Upper lobe of left lung (tissue), 6 donors: ENCODE measurements around the gene AGGF1. TPM values are rescaled to one million over a fixed set of nuclear protein-coding genes. Genes with fewer than 3 reads are reported as not detected.

ENCODE experiments used
- small RNA-seq, 4 donors: library from RNA; depleted of rRNA; stranded (forward); fragments of <200 nt; gene quantifications; one replicate each; pipeline ENCODE3, GENCODE V24; 2016
- total RNA-seq, 6 donors: library from RNA; depleted of rRNA in 4 of 6; stranded (reverse); fragments of >200 nt in 4 of 6; gene quantifications; one replicate each; pipeline versions ENCODE4 v1.1.0 to v1.2.1, GENCODE V29; 2016 to 2021
- donor health status: DM: no; HTN: no; CAD: no; lungs with moderate emphysema.
- donor health status: DM: no; HTN: yes; CAD: no; lungs with severe emphysema.

Gene AGGF1
- total RNA-seq, 6 donors from 2014 or later = 20.4 to 51.3 (median 26.3) TPM

Small RNA genes lying within 50 kb of the gene (small RNA-seq; reads per million reads assigned to genes)
- gene SNORA47 = 140 to 297 (median 205) reads per million in 4 donors

Other genes starting within 250 kb of the AGGF1 start
- gene F2RL1, start 211.4 kb upstream of the AGGF1 start, total RNA-seq = 1 to 10 TPM; 2.1 to 9.7 (median 8.1) TPM
- gene S100Z, start 180.4 kb upstream of the AGGF1 start, total RNA-seq = 1 to 10 TPM in 2 of 6 donors, under 1 TPM in 2, not detected in 2; 0.37 to 2.1 (median 0.82) TPM
- gene CRHBP, start 77.4 kb upstream of the AGGF1 start, total RNA-seq = under 1 TPM in 3 of 6 donors, not detected in 3; 0.30 to 0.81 (median 0.63) TPM
- 10 to 100 TPM in 4 of 6 donors, 1 to 10 TPM in 2; 8.1 to 32.1 (median 17.0) TPM for gene ZBED3, start 56.9 kb downstream of the AGGF1 start, total RNA-seq
- gene PDE8B, start 180.3 kb downstream of the AGGF1 start, total RNA-seq = 10 to 100 TPM in 3 of 6 donors, 1 to 10 TPM in 3; 5.8 to 21.9 (median 9.7) TPM